Measurements from ENCODE around the gene FKBP5. TPM values are rescaled to one million over a fixed set of nuclear protein-coding genes. Genes with fewer than 3 reads are reported as not detected.
"Not testable (repeated sequence)": the region's sequence is repeated elsewhere in the genome, so short reads cannot be mapped to it uniquely, and the experiment has no call there.

FKBP5 gene
- total RNA-seq, 1 experiment from 2014 or later, result 33.9 TPM

GRCh38 chr6:35690484-35690883 lies 1.8 kb upstream of the FKBP5 start:
- peaks cover 12 to 19% of the 10 kb centered on the region in 2 experiments for H3K4me1 Mint-ChIP-seq
- H2BK5ac ChIP-seq (ENCODE audit: insufficient read length, low read length), result no peak overlapping the region
- H3K36me3 Mint-ChIP-seq (ENCODE audit: insufficient read depth in 1 of 3, low read depth in 3 of 3), result peaks cover 0 to 1% (median 0%) of the 10 kb centered on the region in 3 experiments; a peak in 1 of 7 replicates
- no peak overlapping the region for H3K4ac ChIP-seq (ENCODE audit: low read depth, low read length)
- H2BK12ac ChIP-seq (ENCODE audit: insufficient read length, low read depth, low read length), result no peak overlapping the region
- H3K79me1 ChIP-seq (ENCODE audit: insufficient read depth, low read depth, low read length, poor library complexity, severe bottlenecking), result no peaks in the 10 kb centered on the region
- H4K5ac ChIP-seq (ENCODE audit: insufficient read length, low read depth, low read length), result no peak overlapping the region
- peaks cover 0 to 3% of the 10 kb centered on the region in 2 experiments; a peak in 2 of 5 replicates for H3K9me3 Mint-ChIP-seq
- no peak overlapping the region for H4K91ac ChIP-seq (ENCODE audit: insufficient read length, low read depth, low read length)
- H2BK20ac ChIP-seq (ENCODE audit: low read depth, low read length, poor library complexity, severe bottlenecking), result no peak overlapping the region
- H2BK15ac ChIP-seq (ENCODE audit: low read depth, low read length), result no peak overlapping the region
- no peak overlapping the region for H3K9ac ChIP-seq (ENCODE audit: extremely low read depth, insufficient read length, low read length)
- H3K56ac ChIP-seq (ENCODE audit: insufficient read length, low read depth, low read length), result no peak overlapping the region
- no CpG with 5 or more reads among the region's 9 CpGs for WGBS (ENCODE audit: extremely low coverage, insufficient read length, low lambda C conversion rate)
- no peaks in the 10 kb centered on the region for H3K9me3 ChIP-seq (ENCODE audit: control insufficient read depth, low read depth, low read length)
- no peak overlapping the region for H3K4me2 ChIP-seq (ENCODE audit: insufficient read depth, insufficient read length, low read length)
- H3K27ac Mint-ChIP-seq, result no peak overlapping the region
- no peak overlapping the region for H3K4me3 Mint-ChIP-seq
- peaks cover 2% of the 10 kb centered on the region; the same call in 1 of the 2 replicates for H3K79me2 ChIP-seq (ENCODE audit: insufficient read depth, low read length)
- no peak overlapping the region for H2AFZ ChIP-seq (ENCODE audit: low read length)
- no peak overlapping the region for H3K18ac ChIP-seq (ENCODE audit: insufficient read length, low read depth, low read length)
- peaks cover 6% of the 10 kb centered on the region for H3K23me2 ChIP-seq (ENCODE audit: insufficient read length, low read depth, low read length, poor library complexity, severe bottlenecking)
- no peaks in the 10 kb centered on the region for H4K20me1 ChIP-seq (ENCODE audit: control insufficient read depth, insufficient read depth, insufficient read length)
- H2BK120ac ChIP-seq (ENCODE audit: low read depth, low read length, poor library complexity, severe bottlenecking), result no peak overlapping the region
- H4K8ac ChIP-seq (replicated peaks; ENCODE audit: insufficient read length, low read depth, low read length), result no peak overlapping the region
- peaks cover 14% of the 10 kb centered on the region for H3K27me3 Mint-ChIP-seq (ENCODE audit: low read depth)
- TF ChIP-seq, protein P1, sequence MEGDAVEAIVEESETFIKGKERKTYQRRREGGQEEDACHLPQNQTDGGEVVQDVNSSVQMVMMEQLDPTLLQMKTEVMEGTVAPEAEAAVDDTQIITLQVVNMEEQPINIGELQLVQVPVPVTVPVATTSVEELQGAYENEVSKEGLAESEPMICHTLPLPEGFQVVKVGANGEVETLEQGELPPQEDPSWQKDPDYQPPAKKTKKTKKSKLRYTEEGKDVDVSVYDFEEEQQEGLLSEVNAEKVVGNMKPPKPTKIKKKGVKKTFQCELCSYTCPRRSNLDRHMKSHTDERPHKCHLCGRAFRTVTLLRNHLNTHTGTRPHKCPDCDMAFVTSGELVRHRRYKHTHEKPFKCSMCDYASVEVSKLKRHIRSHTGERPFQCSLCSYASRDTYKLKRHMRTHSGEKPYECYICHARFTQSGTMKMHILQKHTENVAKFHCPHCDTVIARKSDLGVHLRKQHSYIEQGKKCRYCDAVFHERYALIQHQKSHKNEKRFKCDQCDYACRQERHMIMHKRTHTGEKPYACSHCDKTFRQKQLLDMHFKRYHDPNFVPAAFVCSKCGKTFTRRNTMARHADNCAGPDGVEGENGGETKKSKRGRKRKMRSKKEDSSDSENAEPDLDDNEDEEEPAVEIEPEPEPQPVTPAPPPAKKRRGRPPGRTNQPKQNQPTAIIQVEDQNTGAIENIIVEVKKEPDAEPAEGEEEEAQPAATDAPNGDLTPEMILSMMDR (conservative IDR thresholded peaks at IDR 0.05), result no peak
- no peak overlapping the region for H3K14ac ChIP-seq (ENCODE audit: insufficient read depth, low read length)
- no peak overlapping the region for H3K27ac ChIP-seq (ENCODE audit: insufficient read length, low read depth, low read length)
- no peaks in the 10 kb centered on the region; the same call in 1 of the 2 replicates for H3K4me1 ChIP-seq (ENCODE audit: insufficient read depth, low read length)
- no peak for DNase-seq
- no peaks in the 10 kb centered on the region for H3K27me3 ChIP-seq (ENCODE audit: insufficient read depth, low read length)
- no peak overlapping the region for H3K23ac ChIP-seq (ENCODE audit: insufficient read length, low read depth, low read length)
- H2AK5ac ChIP-seq (ENCODE audit: insufficient read length, low read length), result no peak overlapping the region
- no peak overlapping the region for H3T11ph ChIP-seq (ENCODE audit: low read length)

GRCh38 chr6:35690006-35690405 lies 1.3 kb upstream of the FKBP5 start:
- H4K91ac ChIP-seq (ENCODE audit: insufficient read length, low read depth, low read length); H3K23ac ChIP-seq (ENCODE audit: insufficient read length, low read depth, low read length); H3K79me2 ChIP-seq (ENCODE audit: insufficient read depth, low read length); H3K9me3 ChIP-seq (ENCODE audit: control insufficient read depth, low read depth, low read length); H2BK15ac ChIP-seq (ENCODE audit: low read depth, low read length); H3K4me2 ChIP-seq (ENCODE audit: insufficient read depth, insufficient read length, low read length); H3K4ac ChIP-seq (ENCODE audit: low read depth, low read length); H3K18ac ChIP-seq (ENCODE audit: insufficient read length, low read depth, low read length); H3K56ac ChIP-seq (ENCODE audit: insufficient read length, low read depth, low read length); H2BK120ac ChIP-seq (ENCODE audit: low read depth, low read length, poor library complexity, severe bottlenecking); H2BK5ac ChIP-seq (ENCODE audit: insufficient read length, low read length); H3K27ac ChIP-seq (ENCODE audit: insufficient read length, low read depth, low read length); H3K9ac ChIP-seq (ENCODE audit: extremely low read depth, insufficient read length, low read length); H4K20me1 ChIP-seq (ENCODE audit: control insufficient read depth, insufficient read depth, insufficient read length); H3K4me3 Mint-ChIP-seq; H3K9me3 Mint-ChIP-seq; H4K5ac ChIP-seq (ENCODE audit: insufficient read length, low read depth, low read length); H3T11ph ChIP-seq (ENCODE audit: low read length); H2BK12ac ChIP-seq (ENCODE audit: insufficient read length, low read depth, low read length); DNase-seq; H3K23me2 ChIP-seq (ENCODE audit: insufficient read length, low read depth, low read length, poor library complexity, severe bottlenecking); H3K27me3 ChIP-seq (ENCODE audit: insufficient read depth, low read length); H3K14ac ChIP-seq (ENCODE audit: insufficient read depth, low read length); H2AFZ ChIP-seq (ENCODE audit: low read length); H3K4me1 ChIP-seq (ENCODE audit: insufficient read depth, low read length); H3K27ac Mint-ChIP-seq; H2BK20ac ChIP-seq (ENCODE audit: low read depth, low read length, poor library complexity, severe bottlenecking); H3K36me3 Mint-ChIP-seq (ENCODE audit: insufficient read depth in 1 of 3, low read depth in 3 of 3); H3K79me1 ChIP-seq (ENCODE audit: insufficient read depth, low read depth, low read length, poor library complexity, severe bottlenecking); H4K8ac ChIP-seq (replicated peaks; ENCODE audit: insufficient read length, low read depth, low read length); H2AK5ac ChIP-seq (ENCODE audit: insufficient read length, low read length): not testable (repeated sequence)
- Mint-ChIP-seq H3K4me1 (peaks cover 12 to 19% of the 10 kb centered on the region in 2 experiments), H3K27me3 (ENCODE audit: low read depth) (peaks cover 14% of the 10 kb centered on the region)
- WGBS (ENCODE audit: extremely low coverage, insufficient read length, low lambda C conversion rate), result no CpG with 5 or more reads among the region's 16 CpGs
